ENCODE measurements around the gene TMPRSS9. TPM values are rescaled to one million over a fixed set of nuclear protein-coding genes. Genes with fewer than 3 reads are reported as not detected.

Gene TMPRSS9
- total and polyA plus RNA-seq, 2 of the 13 experiments (the other 11 are each of a cell fraction or from before 2014, with no cell fraction given) = 2.5 to 5.2 TPM

- TF ChIP-seq MAZ (IDR thresholded peaks at IDR 0.05; ENCODE audit: borderline replicate concordance, low read depth, low read length) (0 out of 2 replicates have a peak, but pooled peaks have one; percentile 16), MAZ (CRISPR knock-in tag; IDR thresholded peaks at IDR 0.05; ENCODE audit: low read depth) (peak; percentile 71), BORCS8-MEF2B (CRISPR knock-in tag; IDR thresholded peaks at IDR 0.05) (0 out of 2 replicates have a peak, but pooled peaks have one; percentile 19), ZNF557 (CRISPR knock-in tag; IDR thresholded peaks at IDR 0.05) (no peak), ZFP37 (CRISPR knock-in tag; IDR thresholded peaks at IDR 0.05; ENCODE audit: borderline replicate concordance) (no peak), GABPA (IDR thresholded peaks at IDR 0.05; ENCODE audit: low read depth, low read length) (peak; percentile 85), GABPA (CRISPR knock-in tag; IDR thresholded peaks at IDR 0.05; ENCODE audit: low read depth) (peak; percentile 92), ZNF577 (CRISPR knock-in tag; IDR thresholded peaks at IDR 0.05; ENCODE audit: borderline replicate concordance, low read depth) (no peak), ZNF460 (CRISPR knock-in tag; IDR thresholded peaks at IDR 0.05; ENCODE audit: borderline replicate concordance) (no peak), CCAR2 (optimal IDR thresholded peaks at IDR 0.05; ENCODE audit: low read depth, low read length) (no peak), NR2F6 (IDR thresholded peaks at IDR 0.05) (peak; percentile 93), NR2F6 (CRISPR knock-in tag; IDR thresholded peaks at IDR 0.05) (peak; percentile 87), ZNF512 (CRISPR knock-in tag; IDR thresholded peaks at IDR 0.05) (no peak), ZNF496 (CRISPR knock-in tag; IDR thresholded peaks at IDR 0.05; ENCODE audit: insufficient replicate concordance) (no peak), HOXA7 (CRISPR knock-in tag; IDR thresholded peaks at IDR 0.05) (no peak), GRHL1 (CRISPR knock-in tag; conservative IDR thresholded peaks at IDR 0.05) (no peak), HNRNPUL1 (IDR thresholded peaks at IDR 0.05; ENCODE audit: low read depth, low read length) (peak; percentile 74), HNF4G (IDR thresholded peaks at IDR 0.05; ENCODE audit: borderline replicate concordance, low read depth, low read length) (peak; percentile 55; the same call in 1 of the 2 replicates), HNF4G (CRISPR knock-in tag; IDR thresholded peaks at IDR 0.05; ENCODE audit: borderline replicate concordance, low read depth) (no peak; the same call in 1 of the 2 replicates), HMG20A (CRISPR knock-in tag; IDR thresholded peaks at IDR 0.05; ENCODE audit: borderline replicate concordance) (peak; percentile 36; the same call in 1 of the 2 replicates), GTF3A (CRISPR knock-in tag; conservative IDR thresholded peaks at IDR 0.05) (peak; percentile 42; the same call in 1 of the 2 replicates), GLMP (CRISPR knock-in tag; IDR thresholded peaks at IDR 0.05; ENCODE audit: borderline replicate concordance) (no peak), DNMT3B (CRISPR knock-in tag; conservative IDR thresholded peaks at IDR 0.05) (0 out of 2 replicates have a peak, but pooled peaks have one; percentile 24), NPAS2 (CRISPR knock-in tag; IDR thresholded peaks at IDR 0.05; ENCODE audit: borderline replicate concordance) (no peak), SMARCE1 (IDR thresholded peaks at IDR 0.05; ENCODE audit: borderline replicate concordance) (no peak), POLR2AphosphoS5 (IDR thresholded peaks at IDR 0.05; ENCODE audit: low read depth, low read length) (peak; percentile 83), ATF7-NPFF (CRISPR knock-in tag; IDR thresholded peaks at IDR 0.05; ENCODE audit: low read depth) (no peak)
Measured at GRCh38 chr19:2427429-2428320, 67.6 kb downstream of the TMPRSS9 start, which contains the start of gene TIMM13 (continued).
